ENCODE results near the gene SERINC3.

SERINC3 gene

DNA sequence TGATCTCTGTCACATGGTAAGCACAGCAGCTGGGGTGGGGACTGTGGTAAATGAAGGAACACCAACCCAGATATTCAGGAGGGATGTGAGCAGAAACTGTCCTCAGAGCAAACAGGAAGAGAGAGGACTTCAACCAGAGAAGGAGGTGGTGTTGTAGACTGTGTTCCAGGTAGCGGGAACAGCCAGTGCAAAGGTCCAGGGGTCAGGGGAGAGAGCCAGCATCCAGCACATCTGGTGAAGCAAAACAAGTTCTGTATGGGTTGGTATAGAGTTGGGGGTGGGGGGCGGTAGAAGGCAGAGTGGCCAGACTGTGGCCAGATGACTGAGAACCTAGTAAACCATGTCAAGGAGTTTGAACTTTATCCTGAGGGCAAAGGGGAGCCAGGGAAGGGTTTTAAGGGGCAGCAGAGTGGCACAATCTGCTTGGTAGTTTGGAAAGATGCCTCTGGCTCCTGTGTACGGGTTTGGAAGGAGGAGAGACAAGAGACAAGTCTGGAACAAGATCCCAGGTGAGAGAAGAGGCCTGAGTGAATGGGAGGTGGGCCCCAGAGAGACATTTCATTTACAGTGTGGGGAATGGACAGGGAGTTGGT is 73.9 kb downstream of the SERINC3 start:
- no peak for DNase-seq (ENCODE audit: extremely low spot score)
- TF ChIP-seq, protein P1, sequence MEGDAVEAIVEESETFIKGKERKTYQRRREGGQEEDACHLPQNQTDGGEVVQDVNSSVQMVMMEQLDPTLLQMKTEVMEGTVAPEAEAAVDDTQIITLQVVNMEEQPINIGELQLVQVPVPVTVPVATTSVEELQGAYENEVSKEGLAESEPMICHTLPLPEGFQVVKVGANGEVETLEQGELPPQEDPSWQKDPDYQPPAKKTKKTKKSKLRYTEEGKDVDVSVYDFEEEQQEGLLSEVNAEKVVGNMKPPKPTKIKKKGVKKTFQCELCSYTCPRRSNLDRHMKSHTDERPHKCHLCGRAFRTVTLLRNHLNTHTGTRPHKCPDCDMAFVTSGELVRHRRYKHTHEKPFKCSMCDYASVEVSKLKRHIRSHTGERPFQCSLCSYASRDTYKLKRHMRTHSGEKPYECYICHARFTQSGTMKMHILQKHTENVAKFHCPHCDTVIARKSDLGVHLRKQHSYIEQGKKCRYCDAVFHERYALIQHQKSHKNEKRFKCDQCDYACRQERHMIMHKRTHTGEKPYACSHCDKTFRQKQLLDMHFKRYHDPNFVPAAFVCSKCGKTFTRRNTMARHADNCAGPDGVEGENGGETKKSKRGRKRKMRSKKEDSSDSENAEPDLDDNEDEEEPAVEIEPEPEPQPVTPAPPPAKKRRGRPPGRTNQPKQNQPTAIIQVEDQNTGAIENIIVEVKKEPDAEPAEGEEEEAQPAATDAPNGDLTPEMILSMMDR (IDR thresholded peaks at IDR 0.05; ENCODE audit: control extremely low read depth, extremely low read depth, low read depth, missing control alignments), result no peak
- POLR2A ChIA-PET, result no interaction called here
- CTCF ChIA-PET, result interaction anchor here (2.9 kb wide), 1 partner anchor 58 kb away, joined by 8 read pairs; no protein-coding TSS in a partner anchor
